K562 (cell line): ENCODE data around the gene TMEM61.

ENCODE experiments used
- ARID3B ChIP-seq: fragments of 250-450 bp; sonication (Bioruptor Pico); IDR thresholded peaks from 2 replicates; pipeline ENCODE4 v1.4.0; 2020; ENCODE audit warnings: borderline replicate concordance
- DACH1 ChIP-seq: fragments of 450-650 bp; IDR thresholded peaks from 2 replicates; pipeline ENCODE4 v1.6.1; 2018; ENCODE audit not compliant: partially characterized antibody
- KDM4B ChIP-seq, 2 experiments: fragments of 450-650 bp in 1 of 2; sonication (generic) in 1 of 2; IDR thresholded peaks; 2 replicates each; pipeline ENCODE4 v1.6.1; 2016 to 2017; ENCODE audit warnings: borderline replicate concordance in 2 of 2, antibody characterized with exemption in 1 of 2, low read depth in 1 of 2, mild to moderate bottlenecking in 1 of 2
- SMC3 ChIP-seq: conservative IDR thresholded peaks from 2 replicates; pipeline ENCODE4 v1.6.1; 2011; ENCODE audit warnings: low read depth, low read length, improper control_type of control experiment; ENCODE audit not compliant: insufficient read depth

- TF ChIP-seq DACH1 (no peak), ARID3B (CRISPR knock-in tag) (no peak), KDM4B (IDR thresholded peaks at IDR 0.05; ENCODE audit: borderline replicate concordance in 2 of 2, low read depth in 1 of 2) (no peak), SMC3 (no peak)
Observed at GRCh38 chr1:54987427-54987826, 7.0 kb downstream of the TMEM61 start.
